ENCODE data around the gene F7.
"Not testable (repeated sequence)": the region's sequence is repeated elsewhere in the genome, so short reads cannot be mapped to it uniquely, and the experiment has no call there.

F7 gene

DNA sequence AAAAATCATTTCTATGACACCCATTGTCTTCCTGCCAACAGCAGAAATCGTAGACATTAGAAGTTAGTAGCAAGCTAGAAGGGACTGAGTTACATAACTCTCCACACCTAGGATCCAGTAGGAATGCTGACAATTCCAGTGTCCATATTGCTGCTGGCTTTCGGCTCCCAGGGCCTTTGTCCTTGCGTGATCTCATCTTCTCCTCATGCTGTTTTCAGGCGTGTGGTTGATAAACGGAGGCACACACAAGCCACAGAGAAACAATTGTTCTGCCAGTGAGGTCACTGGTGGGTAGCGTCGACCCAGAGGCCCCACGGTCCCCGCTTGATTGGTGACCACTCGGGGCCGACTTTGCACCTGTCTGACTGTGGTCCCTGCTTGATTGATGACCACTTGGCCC is 31.6 kb upstream of the F7 start:
- no peak for DNase-seq

DNA sequence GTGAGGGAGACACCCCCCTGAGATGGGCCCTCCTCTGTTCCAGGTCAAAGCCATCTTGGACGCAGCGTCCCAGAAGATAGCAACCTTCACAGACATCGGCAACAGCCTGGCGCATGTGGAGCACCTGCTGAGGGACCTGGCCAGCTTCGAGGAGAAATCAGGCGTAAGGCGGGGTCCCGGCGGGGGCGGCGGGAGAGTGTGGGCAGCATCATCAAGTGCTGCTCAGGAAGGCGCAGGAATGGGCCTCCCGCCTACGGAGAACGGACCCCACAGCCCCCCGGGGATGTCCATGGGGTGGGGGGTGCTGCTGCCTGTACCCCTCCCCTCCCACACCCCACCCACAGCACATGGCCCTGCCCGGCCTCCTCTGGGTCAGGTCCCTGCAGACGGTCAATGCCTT is 31.2 kb upstream of the F7 start:
- no peak for DNase-seq

DNA sequence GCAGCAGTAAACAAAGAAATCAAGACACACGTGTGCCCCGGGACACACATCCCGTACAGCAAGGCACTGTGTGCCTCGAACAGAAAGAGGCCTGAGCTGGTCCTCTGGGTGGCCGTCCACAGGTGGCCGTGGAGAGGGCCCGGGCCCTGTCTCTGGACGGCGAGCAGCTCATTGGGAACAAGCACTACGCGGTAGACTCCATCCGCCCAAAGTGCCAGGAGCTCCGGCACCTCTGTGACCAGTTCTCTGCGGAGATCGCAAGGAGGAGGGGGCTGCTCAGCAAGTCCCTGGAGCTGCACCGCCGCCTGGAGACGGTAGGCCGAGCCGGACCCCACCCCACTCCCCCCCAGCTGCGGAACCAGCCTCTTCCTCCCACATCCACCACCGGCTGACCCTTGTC is 30.7 kb upstream of the F7 start:
- no peak for DNase-seq

DNA sequence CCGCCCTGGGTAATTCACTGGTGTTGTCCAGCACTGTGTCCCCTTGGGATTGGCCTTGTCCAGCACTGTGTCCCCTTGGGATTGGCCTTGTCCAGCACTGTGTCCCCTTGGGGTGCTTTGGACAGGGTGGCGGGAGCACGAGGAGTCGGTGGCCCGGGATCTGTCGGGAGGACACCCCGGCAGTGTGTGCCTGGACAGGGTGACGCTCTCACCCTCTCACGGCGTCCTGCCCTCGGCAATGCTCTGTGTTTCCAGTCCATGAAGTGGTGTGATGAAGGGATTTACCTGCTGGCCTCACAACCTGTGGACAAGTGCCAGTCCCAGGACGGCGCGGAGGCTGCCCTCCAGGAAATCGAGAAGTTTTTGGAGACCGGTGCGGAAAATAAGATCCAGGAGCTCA is 29.9 kb upstream of the F7 start:
- DNase-seq: no peak

DNA sequence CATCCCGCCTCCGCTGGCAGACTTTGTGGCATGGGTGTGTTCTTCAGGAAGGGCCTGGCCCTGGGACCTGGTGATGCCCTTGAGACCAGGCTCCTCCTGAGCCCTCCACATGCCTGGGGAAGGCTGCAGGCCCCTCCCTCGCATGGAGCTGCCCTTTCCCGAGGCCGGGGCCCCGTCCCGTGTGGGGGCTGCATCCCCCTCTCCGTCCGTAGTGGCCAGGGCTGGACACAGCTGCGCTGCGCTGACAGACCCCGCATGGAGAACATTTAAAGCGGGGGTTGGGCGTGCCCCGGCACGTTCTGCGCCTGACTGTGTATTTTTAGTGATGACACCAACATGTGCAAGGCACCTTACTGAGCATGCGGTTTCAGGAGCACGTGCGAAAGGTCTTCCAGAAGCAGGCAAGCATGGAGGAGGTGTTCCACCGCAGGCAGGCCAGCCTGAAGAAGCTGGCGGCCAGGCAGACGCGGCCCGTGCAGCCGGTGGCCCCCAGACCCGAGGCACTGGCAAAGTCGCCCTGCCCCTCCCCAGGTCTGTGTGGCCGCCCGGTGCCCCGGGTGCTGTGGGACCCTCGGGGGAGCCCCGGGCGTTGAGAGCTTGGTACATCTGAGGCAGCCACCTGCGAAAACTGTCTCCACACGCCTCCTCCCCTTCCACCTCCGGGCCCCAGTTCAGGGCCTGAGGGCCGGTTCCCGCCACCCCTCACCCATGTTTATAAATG is 28.8 kb upstream of the F7 start:
- DNase-seq: no peak

DNA sequence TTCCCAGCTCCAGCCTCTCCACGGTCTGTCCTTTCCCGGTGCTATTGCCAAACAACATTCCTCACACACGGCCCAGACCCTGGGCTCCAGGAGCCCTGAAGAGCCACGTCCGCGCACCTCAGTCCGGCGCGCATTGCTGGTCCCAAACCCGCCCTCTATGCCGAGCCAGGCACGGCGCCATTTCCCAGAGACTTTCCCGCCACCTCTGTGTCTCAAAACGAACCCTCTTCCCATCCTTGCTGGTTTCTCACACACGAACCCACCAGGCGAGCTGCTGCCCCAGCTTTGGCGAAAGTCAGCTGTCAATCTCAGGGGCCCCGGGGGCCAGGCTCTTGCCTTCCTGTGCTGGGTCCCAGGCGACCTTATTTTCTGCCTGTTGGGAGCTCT is 28.0 kb upstream of the F7 start:
- DNase-seq: no peak

DNA sequence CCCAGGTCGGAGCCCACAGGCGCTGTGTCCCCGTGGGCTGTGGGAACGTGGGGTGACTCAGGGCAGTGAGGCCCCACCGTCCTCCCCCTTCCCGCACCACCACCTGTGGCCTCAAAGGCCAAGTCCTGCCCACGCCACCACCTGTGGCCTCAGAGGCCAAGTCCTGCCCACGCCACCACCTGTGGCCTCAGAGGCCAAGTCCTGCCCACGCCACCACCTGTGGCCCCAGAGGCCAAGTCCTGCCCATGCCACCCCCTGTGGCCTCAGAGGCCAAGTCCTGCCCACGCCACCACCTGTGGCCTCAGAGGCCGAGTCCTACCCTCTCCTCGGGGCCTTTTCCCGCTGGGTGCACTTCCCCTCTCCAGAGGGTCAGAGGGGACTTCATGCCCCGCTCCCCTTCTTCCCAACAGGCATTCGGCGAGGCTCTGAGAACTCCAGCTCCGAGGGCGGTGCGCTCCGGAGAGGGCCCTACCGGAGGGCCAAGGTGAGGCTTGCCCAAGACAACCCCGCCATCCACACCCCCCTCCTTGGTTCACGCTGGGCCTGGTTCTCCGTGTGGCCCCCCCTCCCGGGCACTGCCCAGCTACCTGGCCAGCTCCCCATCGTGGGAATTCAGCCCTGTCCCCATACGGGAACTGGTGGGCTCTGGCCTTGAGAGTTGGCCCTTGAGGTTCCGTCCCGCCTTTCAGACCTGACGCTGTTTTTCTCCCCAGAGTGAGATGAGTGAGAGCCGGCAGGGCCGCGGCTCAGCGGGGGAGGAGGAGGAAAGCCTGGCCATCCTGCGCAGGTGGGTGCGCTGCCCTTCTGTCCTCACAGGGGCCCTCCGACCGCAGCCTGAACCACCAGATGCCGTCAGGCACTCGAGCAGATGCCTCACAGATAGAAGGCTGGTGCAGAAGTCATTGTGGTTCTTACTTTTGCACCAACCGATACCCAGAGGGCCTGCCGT is 27.4 kb upstream of the F7 start:
- DNase-seq: peak; percentile 87

DNA sequence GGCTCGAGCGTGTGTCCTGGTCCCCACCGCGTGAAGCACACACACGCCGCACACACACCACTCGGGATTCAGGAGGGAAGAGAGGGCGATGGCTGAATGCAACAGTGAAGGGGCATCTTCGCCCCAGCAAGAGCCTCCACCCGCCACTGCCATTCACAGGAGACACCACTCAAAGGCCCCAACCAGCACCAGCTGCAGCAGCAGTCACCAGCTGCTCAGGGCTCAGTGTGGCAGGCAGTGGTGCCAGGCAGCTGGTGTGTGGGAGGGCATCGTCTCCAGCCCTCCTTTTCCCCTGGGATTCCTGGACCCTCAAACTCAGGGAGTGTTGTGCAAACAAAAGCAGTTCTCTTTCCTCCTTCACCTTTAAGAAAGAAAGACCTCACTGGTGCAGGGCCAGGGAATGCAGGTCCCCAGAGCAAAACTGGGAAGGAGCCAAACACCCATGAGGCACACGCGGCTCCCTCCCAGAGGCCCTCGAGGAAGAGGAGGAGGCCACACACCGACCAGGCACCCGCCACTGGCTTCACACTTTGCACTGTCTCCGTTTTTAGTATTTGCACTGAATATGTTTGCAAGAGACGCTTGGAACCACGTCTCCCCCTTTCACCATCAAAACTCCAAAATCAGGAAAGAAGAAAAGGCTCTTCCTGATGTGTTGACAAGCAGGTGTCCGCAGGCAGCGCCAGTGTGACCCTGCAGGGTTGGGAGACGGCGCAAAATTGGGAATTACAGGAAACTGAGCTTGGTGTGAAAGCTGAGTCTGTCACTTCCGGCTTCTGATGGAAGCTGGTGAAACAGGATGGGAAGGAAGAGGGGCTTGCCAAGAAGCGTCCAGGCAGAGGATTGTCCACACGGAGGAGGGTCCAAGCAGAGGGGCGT is 26.4 kb upstream of the F7 start:
- peak; percentile 94 for DNase-seq

DNA sequence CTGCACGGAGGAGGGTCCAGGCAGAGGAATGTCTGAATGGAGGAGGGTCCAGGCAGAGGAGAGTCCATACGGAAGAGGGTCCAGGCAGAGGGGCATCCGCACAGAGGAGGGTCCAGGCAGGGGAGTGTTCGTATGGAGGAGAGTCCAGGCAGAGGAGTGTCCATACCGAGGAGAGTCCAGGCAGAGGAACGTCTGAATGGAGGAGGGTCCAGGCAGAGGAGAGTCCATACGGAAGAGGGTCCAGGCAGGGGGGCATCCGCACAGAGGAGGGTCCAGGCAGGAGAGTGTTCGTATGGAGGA is 25.9 kb upstream of the F7 start:
- DNase-seq: not testable (repeated sequence)

DNA sequence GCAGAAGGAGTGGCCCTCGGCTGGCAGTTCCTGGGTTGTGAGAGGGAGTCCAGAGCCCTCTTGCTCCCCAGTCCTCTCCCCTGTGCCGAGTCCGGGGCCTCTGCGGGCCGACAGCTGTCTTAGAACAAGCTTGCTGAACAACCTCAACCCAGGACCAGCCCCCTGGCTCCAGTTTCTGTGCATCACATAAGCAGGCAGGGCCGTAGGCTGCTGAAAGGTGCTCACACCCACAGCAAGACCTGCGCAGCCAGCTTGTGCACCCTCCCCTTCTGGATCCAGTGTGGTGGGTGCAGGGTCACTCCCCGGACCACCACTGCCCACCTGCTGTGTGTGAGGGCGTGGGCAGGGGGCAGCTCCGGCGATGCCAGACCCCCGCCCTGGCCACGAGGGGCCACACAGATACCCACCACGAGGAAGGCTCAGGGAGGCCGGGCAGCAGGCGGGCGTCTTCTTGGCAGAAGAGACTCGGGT is 25.2 kb upstream of the F7 start:
- DNase-seq: no peak

DNA sequence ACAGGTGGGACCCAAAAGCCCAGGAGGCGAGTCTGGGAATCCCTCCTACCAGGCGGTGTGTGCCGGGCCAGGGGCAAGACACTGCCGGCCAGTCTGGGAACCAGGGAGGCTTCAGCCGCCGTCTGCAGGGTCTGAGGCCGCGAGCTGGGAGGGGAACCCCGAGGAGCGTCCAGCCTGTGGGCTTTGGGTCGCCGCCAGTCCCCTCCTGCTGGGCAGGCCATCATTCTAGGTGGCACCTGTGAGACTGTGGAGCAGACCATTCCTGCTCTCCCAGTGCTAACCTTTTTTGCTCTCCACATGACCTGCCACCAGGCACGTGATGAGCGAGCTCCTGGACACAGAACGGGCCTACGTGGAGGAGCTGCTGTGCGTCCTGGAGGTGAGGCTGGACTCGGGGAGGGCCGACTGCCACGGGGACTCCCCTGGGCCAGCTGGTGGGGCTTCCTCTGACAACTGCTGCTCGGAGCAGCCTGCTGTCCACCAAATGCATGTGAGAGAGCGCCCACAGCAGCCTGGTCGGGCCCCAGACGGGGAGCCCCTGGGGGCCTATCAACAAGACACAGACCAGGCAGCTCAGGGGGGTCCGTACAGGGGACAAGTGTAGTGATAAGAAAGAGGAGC is 24.6 kb upstream of the F7 start:
- no peak for DNase-seq

DNA sequence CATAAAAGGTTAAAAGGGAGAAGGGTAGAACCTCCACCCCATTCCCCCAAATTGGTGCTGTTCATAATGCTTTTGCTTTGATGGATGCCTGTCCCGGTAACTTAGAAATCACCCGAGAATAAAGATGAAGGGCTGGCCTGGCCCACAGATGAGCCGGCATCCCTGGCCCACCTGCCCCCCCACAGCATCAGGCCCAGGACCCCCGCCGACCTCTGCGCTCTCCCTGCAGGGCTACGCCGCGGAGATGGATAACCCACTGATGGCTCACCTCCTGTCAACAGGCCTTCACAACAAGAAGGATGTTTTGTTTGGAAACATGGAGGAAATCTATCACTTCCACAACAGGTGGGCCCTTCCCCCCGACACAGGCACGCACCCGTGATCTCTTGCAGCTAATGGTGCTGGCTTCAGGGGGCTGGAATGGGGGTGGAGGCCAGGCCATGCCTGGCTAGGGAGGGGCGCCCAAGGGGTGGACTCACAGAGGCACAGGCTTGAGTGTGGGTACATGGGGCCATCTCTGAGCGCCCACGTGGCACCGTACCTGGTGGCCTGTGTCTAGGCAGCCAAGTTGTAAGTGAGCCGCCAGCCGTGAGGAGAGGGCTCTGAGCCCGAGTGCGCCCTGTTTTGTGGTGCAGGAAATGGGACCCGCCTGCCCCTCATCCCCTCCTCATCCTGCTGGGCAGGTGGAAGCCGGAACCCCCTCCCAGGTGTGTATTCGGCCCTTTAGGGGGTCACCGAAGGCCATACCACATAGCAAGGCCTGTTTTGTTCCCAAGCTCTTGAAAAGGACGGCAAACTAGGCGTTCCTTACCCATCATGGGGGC is 23.2 kb upstream of the F7 start:
- DNase-seq: no peak

DNA sequence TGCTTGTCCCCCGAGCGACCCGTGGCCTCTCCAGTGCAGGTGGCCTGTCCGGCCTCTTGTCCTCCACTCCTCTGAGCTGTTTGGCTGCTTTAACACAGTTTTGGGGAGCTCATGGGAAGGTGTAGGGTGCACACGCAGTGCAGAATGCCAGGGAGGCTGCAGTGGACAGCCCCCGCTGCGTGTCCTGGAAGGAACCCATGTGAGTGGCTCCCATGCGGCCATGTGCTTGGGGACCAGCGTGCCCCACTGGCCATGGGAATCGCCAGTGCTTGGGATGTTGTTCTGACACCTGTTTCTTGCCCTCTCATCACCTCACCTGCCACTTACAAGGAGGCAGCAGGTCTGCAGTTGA is 22.6 kb upstream of the F7 start:
- no peak for DNase-seq

DNA sequence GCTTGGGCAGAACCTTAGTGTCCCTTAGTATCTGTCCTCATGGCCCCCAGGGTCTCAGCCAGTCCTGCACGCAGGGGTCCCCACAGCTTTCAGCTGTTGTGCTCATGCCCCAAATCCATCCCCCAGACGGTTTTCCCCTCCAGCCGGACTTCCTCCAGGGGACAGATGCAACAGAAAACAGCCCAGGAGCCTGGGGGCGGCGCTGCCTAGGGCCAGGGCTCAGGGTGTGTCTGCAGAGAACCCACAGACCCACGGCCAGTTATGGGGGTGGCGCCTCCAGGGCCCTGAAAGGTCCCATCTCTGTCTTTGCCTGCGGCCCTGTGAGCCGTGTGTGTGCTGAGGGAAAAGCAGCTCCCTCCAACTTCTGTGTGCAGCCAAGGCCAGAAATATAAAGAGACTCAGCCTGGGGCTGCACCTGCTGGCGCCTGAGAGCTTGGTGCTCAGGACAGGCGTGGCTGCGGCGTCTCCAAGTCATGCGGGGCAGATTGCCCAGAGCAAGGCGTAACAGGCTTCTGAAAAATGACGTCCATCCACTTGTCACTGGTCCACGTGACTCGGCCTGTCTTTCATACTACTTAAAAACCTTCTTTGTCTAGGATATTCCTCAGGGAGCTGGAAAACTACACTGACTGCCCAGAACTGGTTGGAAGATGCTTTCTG is 22.1 kb upstream of the F7 start:
- peak; percentile 100 for DNase-seq

DNA sequence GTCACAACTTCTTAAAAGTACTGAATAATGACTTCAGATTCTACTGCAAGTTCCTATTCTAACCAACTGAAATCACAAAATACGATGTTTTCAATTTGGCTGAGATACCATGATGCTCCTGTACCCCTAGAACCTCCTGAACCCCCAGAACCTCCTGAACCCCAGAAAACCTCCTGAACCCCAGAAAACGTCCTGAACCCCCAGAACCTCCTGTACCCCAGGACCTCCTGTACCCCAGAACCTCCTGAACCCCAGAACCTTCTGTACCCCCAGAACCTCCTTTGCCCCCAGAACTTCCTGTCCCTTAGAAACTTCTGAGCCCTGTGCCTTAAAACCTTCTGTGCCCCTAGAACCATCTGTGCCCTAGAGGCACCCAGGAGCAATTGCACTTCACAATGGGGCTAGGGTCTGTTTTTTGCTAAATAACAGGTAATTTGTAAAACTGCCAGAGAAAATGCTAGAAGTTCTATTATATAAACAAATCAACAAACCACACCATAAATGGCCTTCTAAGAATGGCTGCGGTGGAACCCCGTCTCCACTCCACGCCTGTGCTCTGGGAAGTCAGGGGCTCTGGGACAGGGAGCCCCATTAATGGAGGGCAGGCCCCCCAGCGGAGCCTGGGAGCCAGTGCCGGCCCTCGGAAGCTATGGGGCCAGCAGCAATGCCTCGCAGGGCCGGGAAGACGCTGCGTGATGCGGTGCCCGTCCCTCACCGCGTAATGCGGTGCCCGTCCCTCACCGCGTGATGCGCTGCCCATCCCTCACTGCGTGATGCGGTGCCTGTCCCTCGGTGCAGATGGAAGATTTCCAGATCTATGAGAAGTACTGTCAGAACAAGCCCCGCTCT is 21.3 kb upstream of the F7 start:
- no peak for DNase-seq

DNA sequence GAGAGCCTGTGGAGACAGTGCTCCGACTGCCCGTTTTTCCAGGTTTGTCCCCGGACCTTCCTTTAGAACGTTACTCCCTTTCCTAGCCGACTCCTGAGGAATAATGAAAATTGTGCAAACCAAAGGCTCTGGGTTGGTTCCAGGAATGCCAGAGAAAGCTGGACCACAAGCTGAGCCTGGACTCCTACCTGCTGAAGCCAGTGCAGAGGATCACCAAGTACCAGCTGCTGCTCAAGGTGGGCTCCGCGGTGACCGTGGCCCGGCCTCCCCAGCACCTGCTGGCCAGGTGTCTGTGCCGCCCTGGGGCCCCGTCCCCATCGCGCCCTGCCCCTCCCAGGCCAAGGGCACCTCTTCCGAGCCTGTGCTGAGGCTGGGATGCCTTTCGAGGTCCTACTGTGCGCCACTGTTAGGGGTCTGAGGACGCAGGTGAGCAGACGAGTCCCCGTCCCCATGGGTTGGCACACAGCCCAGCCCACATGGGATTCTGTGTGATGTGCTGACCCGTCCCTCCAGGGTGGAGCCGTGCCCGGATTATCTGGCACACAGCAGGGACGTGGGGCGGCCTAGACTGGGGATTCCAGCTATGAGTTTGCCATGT is 20.5 kb upstream of the F7 start:
- no peak for DNase-seq

DNA sequence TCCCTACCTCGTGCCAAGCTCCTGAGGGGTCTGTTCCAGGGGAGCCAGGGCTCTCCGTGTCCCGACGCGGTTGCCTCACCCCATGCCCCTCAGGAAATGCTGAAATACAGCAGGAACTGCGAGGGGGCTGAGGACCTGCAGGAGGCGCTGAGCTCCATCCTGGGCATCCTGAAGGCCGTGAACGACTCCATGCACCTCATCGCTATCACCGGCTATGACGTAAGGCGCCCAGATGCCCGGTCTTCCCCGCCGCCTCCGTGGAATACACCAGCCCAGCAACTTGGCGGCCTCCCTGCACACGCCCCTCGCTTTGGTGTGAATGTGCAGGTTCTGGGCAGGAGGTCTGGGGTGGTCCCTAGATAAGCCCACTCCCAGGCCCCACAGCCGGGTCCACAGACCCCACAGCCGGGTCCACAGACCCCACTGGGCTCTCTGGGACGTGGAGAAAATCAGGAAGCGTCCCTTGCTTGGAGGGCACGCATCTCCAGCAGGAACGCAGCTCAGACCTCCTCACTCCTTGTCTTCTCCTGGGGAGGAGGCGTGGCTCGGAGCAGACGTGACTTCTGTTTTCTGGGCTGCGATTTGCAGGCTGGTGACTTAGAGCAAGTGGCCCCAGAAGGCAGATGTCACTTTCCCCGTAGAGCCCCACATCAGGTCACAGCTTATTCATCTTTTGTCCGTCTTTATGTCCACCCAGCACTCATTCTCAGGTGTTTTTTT is 19.4 kb upstream of the F7 start:
- no peak for DNase-seq

DNA sequence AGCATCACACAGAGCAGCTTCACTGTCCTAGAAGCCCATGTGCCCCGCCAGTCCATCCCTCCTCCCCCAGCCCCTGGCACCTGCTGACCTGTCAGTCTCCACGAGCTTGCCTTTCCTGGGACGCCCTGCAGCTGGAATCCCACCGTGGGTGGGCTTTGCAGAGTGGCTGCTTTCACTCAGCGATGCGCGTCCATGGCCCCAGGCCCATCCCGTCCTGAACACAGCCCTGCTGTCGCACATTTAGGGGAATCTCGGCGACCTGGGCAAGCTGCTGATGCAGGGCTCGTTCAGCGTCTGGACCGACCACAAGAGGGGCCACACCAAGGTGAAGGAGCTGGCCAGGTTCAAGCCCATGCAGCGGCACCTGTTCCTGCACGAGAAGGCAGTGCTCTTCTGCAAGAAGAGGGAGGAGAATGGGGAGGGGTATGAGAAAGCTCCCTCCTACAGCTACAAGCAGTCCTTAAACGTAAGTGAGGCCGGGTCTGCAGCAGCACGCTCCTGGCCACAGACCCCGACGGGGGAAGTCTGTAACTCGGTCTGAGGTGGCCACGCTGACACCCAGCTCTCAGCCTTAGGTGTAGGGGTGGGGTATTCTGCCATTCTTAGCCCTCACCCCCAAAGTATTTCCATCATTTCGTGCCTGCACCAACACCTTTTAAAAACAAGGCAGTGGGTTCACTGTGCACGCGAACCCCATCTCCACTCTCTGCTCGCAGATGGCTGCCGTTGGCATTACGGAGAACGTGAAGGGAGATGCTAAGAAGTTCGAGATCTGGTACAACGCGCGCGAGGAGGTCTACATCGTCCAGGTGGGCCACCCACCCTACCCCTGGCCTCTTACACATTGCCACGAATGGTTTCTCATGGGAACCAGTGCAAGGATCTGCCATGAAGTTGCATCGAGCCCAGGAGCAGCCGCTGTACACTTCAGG is 18.3 kb upstream of the F7 start:
- DNase-seq: peak; percentile 42

Data from DMS79 (cell line).